ENCODE measurements around the gene KLHL20. TPM values are rescaled to one million over a fixed set of nuclear protein-coding genes. Genes with fewer than 3 reads are reported as not detected.

Gene KLHL20
- polyA plus RNA-seq, 1 donor from 2014 or later, result 33.2 TPM

DNA sequence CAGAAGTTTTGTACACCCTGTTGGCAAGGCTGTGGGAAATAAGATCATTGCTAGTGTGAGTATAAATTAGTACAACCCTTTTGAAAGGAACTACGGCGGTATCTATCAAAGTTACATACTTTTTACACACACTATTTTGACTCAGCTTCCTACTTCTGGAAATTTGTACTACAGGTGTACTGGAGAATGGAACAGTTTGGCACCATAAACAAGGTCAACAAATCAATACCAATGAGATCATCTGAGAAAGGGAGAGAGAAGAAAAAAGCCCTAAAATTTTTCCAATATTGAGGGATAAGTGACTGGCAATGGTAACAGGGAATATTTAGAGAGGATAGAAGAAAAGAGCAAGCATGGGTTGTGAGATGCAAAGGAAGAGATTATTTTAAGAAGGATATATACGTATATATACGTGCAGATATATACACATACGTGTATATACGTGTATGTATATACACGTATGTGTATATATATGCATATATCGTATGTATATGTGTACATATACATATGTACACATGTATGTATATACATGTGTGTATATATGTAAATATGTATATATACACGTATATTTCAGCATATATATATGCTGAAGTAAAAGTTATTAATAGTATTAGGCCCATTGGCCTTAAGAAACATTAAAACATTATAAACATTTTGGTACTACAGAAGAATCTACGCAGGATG is 27.6 kb downstream of the KLHL20 start:
- H3F3A ChIP-seq (ENCODE audit: insufficient read depth, low read length, poor library complexity, severe bottlenecking), result no peaks in the 10 kb centered on the region
- H3K4me2 ChIP-seq (ENCODE audit: low read length), result no peak overlapping the region
- no peak overlapping the region for H3K4me3 ChIP-seq (ENCODE audit: low read length)
- no peak overlapping the region for H2AFZ ChIP-seq (ENCODE audit: low read depth, low read length)
- H3K9me3 ChIP-seq (ENCODE audit: low read length), result peaks cover 4% of the 10 kb centered on the region
- H4K20me1 ChIP-seq (ENCODE audit: insufficient read depth), result no peaks in the 10 kb centered on the region
- H3K27ac ChIP-seq (ENCODE audit: low read length), result no peak overlapping the region
- no peak for TF ChIP-seq POLR2AphosphoS5 (IDR thresholded peaks at IDR 0.05)
- TF ChIP-seq MXI1 (conservative IDR thresholded peaks at IDR 0.05; ENCODE audit: poor library complexity, severe bottlenecking), result no peak
- no peak for TF ChIP-seq REST (IDR thresholded peaks at IDR 0.05; ENCODE audit: borderline replicate concordance)
- H3K36me3 ChIP-seq (ENCODE audit: insufficient read depth, low read length), result no peaks in the 10 kb centered on the region
- peaks cover 24% of the 10 kb centered on the region for H3K79me2 ChIP-seq (replicated peaks; ENCODE audit: insufficient read depth, low read length)
- no peaks in the 10 kb centered on the region for H3K27me3 ChIP-seq (ENCODE audit: insufficient read depth, low read depth, low read length)
- no peak overlapping the region for H3K9ac ChIP-seq (ENCODE audit: low read length)
- no peaks in the 10 kb centered on the region for H3K9me2 ChIP-seq (ENCODE audit: insufficient read depth, low read length)

DNA sequence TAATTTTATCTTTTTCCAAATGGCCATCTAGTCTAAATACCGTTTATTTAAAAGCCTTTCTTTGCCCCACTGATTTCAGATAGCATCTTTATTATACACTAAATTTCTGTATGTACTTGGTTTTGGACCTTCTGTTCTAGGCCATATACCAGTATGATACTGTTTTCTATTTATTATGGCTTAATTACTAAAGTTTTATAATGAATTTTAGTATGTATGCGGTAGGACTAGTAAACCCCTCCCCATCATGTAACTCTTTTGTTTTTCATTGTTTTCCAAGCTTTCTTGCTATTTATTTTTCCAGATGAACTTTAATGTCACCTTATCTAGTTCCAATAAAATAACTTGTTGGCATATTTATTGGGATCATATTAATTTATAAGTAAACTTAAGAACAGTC is 29.9 kb downstream of the KLHL20 start:
- Histone ChIP-seq H4K20me1 (ENCODE audit: insufficient read depth) (no peaks in the 10 kb centered on the region), H3K9me2 (ENCODE audit: insufficient read depth, low read length) (no peaks in the 10 kb centered on the region), H3K4me2 (ENCODE audit: low read length) (no peak overlapping the region), H3K27ac (ENCODE audit: low read length) (no peak overlapping the region), H3K79me2 (replicated peaks; ENCODE audit: insufficient read depth, low read length) (peaks cover 16% of the 10 kb centered on the region), H2AFZ (ENCODE audit: low read depth, low read length) (no peak overlapping the region), H3K36me3 (ENCODE audit: insufficient read depth, low read length) (no peaks in the 10 kb centered on the region), H3K9ac (ENCODE audit: low read length) (no peak overlapping the region), H3K27me3 (ENCODE audit: insufficient read depth, low read depth, low read length) (no peaks in the 10 kb centered on the region), H3F3A (ENCODE audit: insufficient read depth, low read length, poor library complexity, severe bottlenecking) (no peaks in the 10 kb centered on the region), H3K9me3 (ENCODE audit: low read length) (no peaks in the 10 kb centered on the region), H3K4me3 (ENCODE audit: low read length) (no peak overlapping the region)
- TF ChIP-seq EP300 (conservative IDR thresholded peaks at IDR 0.05; ENCODE audit: poor library complexity, severe bottlenecking), result no peak

DNA sequence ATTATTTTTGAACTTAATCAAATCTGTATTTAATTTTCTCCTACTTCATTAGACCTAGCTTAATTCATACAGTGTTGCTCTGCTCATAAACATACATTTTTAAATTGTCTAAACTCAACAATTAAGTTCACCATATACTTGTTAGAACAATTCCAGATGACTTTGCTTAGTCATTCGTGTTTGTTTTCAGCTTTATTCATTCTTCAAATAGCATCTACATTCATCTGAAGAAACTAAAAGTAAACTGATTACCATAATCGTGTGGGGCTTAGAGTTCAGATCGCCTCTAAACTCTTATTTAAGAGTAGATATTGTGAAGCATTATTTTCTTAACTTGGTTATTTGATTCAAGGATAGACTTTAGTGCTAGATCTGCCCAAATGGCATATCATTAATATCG is 34.4 kb downstream of the KLHL20 start:
- Histone ChIP-seq H4K20me1 (ENCODE audit: insufficient read depth) (no peaks in the 10 kb centered on the region), H3K9me2 (ENCODE audit: insufficient read depth, low read length) (no peaks in the 10 kb centered on the region), H3K27me3 (ENCODE audit: insufficient read depth, low read depth, low read length) (no peaks in the 10 kb centered on the region), H3K36me3 (ENCODE audit: insufficient read depth, low read length) (peaks cover 4% of the 10 kb centered on the region), H3K4me3 (ENCODE audit: low read length) (no peak overlapping the region), H2AFZ (ENCODE audit: low read depth, low read length) (no peak overlapping the region), H3F3A (ENCODE audit: insufficient read depth, low read length, poor library complexity, severe bottlenecking) (no peaks in the 10 kb centered on the region), H3K9ac (ENCODE audit: low read length) (no peak overlapping the region), H3K27ac (ENCODE audit: low read length) (no peak overlapping the region), H3K9me3 (ENCODE audit: low read length) (no peaks in the 10 kb centered on the region), H3K79me2 (replicated peaks; ENCODE audit: insufficient read depth, low read length) (peaks cover 5% of the 10 kb centered on the region), H3K4me2 (ENCODE audit: low read length) (no peak overlapping the region)
- TF ChIP-seq POLR2AphosphoS5 (IDR thresholded peaks at IDR 0.05), result no peak
- TF ChIP-seq EZH2 (IDR thresholded peaks at IDR 0.05; ENCODE audit: borderline replicate concordance, insufficient read depth, low read length, poor library complexity, severe bottlenecking), result no peak
- TF ChIP-seq MXI1 (conservative IDR thresholded peaks at IDR 0.05; ENCODE audit: poor library complexity, severe bottlenecking), result no peak
- TF ChIP-seq EP300 (conservative IDR thresholded peaks at IDR 0.05; ENCODE audit: poor library complexity, severe bottlenecking), result no peak
- no peak for TF ChIP-seq SMC3 (conservative IDR thresholded peaks at IDR 0.05; ENCODE audit: poor library complexity)
- no peak for TF ChIP-seq TAF1 (IDR thresholded peaks at IDR 0.05; ENCODE audit: low read depth)
- no peak for TF ChIP-seq RAD21 (conservative IDR thresholded peaks at IDR 0.05)
- TF ChIP-seq CTCF (IDR thresholded peaks at IDR 0.05; ENCODE audit: poor library complexity, severe bottlenecking), result no peak
- no peak for TF ChIP-seq REST (IDR thresholded peaks at IDR 0.05; ENCODE audit: borderline replicate concordance)

All from neural cell (in vitro differentiated cells).